ENCODE measurements around the gene GABBR2.

DNA sequence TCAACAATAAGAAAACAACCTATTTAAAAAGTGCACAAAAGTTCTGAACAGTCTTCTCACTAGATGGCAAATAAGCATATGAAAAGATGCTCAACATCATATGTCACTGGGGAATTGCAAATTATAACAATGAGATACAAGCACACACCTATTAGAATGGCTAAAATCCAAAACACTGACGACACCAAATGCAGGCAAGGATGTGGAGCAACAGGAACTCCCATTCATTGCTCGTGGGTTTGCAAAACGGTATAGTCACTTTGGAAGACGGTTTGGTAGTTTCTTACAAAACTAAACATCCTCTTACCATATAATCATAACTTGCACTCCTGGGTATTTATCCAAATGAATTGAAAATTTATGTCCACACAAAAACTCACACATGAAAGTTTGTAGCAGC, 352.4 kb downstream of the GABBR2 start:
- TF ChIP-seq CTCF (IDR thresholded peaks at IDR 0.05; ENCODE audit: low read depth, low read length), result no peak
- TF ChIP-seq EZH2phosphoT487 (IDR thresholded peaks at IDR 0.05; ENCODE audit: low read depth), result no peak

All from OCI-LY3 (cell line).